H1 (cell line): ENCODE results near the gene MYOM1. TPM values are rescaled to one million over a fixed set of nuclear protein-coding genes. Genes with fewer than 3 reads are reported as not detected.
A peak's percentile ranks its signal among the peaks of the same experiment; 100 is the strongest.

Experiments used
- CTCF ChIA-PET: fragments of 300-600 bp; sonication (Branson Sonifier 250); formaldehyde crosslinking; loops from one replicate; lab custom pipeline; 2021; ENCODE audit not compliant: partially characterized antibody; lab: Charles Lee
- POLR2A ChIA-PET: fragments of 300-600 bp; sonication (Branson Sonifier 250); formaldehyde crosslinking; loops from one replicate; lab custom pipeline; 2021; ENCODE audit warnings: inconsistent platforms; ENCODE audit not compliant: partially characterized antibody; lab: Charles Lee
- DNase-seq, 2 experiments: peaks; one replicate each; pipeline versions ENCODE4 v3.0.0 to v3.0.0-alpha.2; 2010 to 2022; ENCODE audit warnings: low spot score in 2 of 2, low read depth in 1 of 2, mixed read lengths in 1 of 2
- FAIRE-seq: peaks from 2 replicates; lab custom pipeline; 2011; peaks lifted over from hg19 to GRCh38; lab: Jason Lieb, UNC
- H2AFZ ChIP-seq: 2 replicates; pipeline ENCODE4 v1.8.1; 2012; ENCODE audit warnings: low read length, inconsistent platforms
- H2AK5ac ChIP-seq: 2 replicates; pipeline ENCODE4 v1.6.1; 2013; ENCODE audit warnings: low read depth, low read length
- H2BK120ac ChIP-seq: replicated peaks from 2 replicates; pipeline ENCODE3; 2013; ENCODE audit warnings: low read depth, low read length, inconsistent platforms
- H2BK12ac ChIP-seq: 2 replicates; pipeline ENCODE4 v1.6.1; 2013; ENCODE audit warnings: low read depth, low read length
- H2BK15ac ChIP-seq: 2 replicates; pipeline ENCODE4 v1.6.1; 2013; ENCODE audit warnings: low read length
- H2BK20ac ChIP-seq: 2 replicates; pipeline ENCODE4 v1.6.1; 2013; ENCODE audit warnings: low read length
- H2BK5ac ChIP-seq: 2 replicates; pipeline ENCODE4 v1.6.1; 2013; ENCODE audit warnings: low read depth, low read length
- H3K14ac ChIP-seq: 2 replicates; pipeline ENCODE4 v1.6.1; 2013; ENCODE audit warnings: inconsistent platforms; ENCODE audit not compliant: insufficient read length
- H3K18ac ChIP-seq: 2 replicates; pipeline ENCODE4 v1.6.1; 2013; ENCODE audit warnings: low read length; ENCODE audit errors: extremely low read depth
- H3K23ac ChIP-seq: 2 replicates; pipeline ENCODE4 v1.6.1; 2013; ENCODE audit warnings: inconsistent platforms; ENCODE audit not compliant: insufficient read length
- H3K23me2 ChIP-seq: 2 replicates; pipeline ENCODE4 v1.6.1; 2013; ENCODE audit warnings: low read depth, low read length
- H3K27ac ChIP-seq: 2 replicates; pipeline ENCODE4 v1.6.1; 2011; ENCODE audit warnings: low read depth, low read length, inconsistent platforms
- H3K27me3 ChIP-seq, 4 experiments: replicated peaks in 1 of 4; 1 replicate in 1 of 4; 2 replicates in 3 of 4; pipeline versions ENCODE4 v1.6.1 to v1.8.1; 2011 to 2013; ENCODE audit warnings: low read length in 3 of 4, mild to moderate bottlenecking in 3 of 4, inconsistent platforms in 2 of 4, mixed read lengths in 2 of 4, moderate library complexity in 1 of 4; ENCODE audit not compliant: control insufficient read depth in 3 of 4, insufficient read depth in 3 of 4; ENCODE audit errors: extremely low read depth in 1 of 4
- H3K36me3 ChIP-seq, 4 experiments: 2 replicates each; pipeline versions ENCODE4 v1.6.1 to v1.8.1; 2011 to 2013; ENCODE audit warnings: mild to moderate bottlenecking in 4 of 4, low read length in 3 of 4, moderate library complexity in 2 of 4, control low read depth in 1 of 4, inconsistent platforms in 1 of 4; ENCODE audit not compliant: insufficient read depth in 4 of 4, control insufficient read depth in 2 of 4
- H3K4ac ChIP-seq: replicated peaks from 2 replicates; pipeline ENCODE3; 2013; ENCODE audit warnings: low read length, low read depth, mixed read lengths, inconsistent platforms; ENCODE audit not compliant: insufficient read length
- H3K4me1 ChIP-seq, 4 experiments: replicated peaks in 1 of 4; 1 replicate in 1 of 4; 2 replicates in 3 of 4; pipeline versions ENCODE4 v1.6.1 to v1.8.1; 2011 to 2013; ENCODE audit warnings: low read length in 3 of 4, inconsistent platforms in 2 of 4, mixed read lengths in 1 of 4; ENCODE audit not compliant: insufficient read depth in 4 of 4, control insufficient read depth in 3 of 4
- H3K4me2 ChIP-seq, 2 experiments: 2 replicates each; pipeline versions ENCODE4 v1.6.1 to v1.8.1; 2011 to 2013; ENCODE audit warnings: low read depth in 2 of 2, low read length in 2 of 2, control low read depth in 1 of 2, inconsistent platforms in 1 of 2, mild to moderate bottlenecking in 1 of 2; ENCODE audit not compliant: insufficient read depth in 1 of 2
- H3K4me3 ChIP-seq, 4 experiments: fragments of 200-600, 300-600 bp in 1 of 4; sonication (generic), shearing (Covaris generic), sonication (Bioruptor Twin) in 1 of 4; 2 replicates each; pipeline versions ENCODE4 v1.5.1 to v1.8.1; 2011 to 2016; ENCODE audit warnings: low read length in 4 of 4, low read depth in 3 of 4, control low read depth in 2 of 4, inconsistent platforms in 2 of 4, mild to moderate bottlenecking in 2 of 4, mixed read lengths in 1 of 4, moderate library complexity in 1 of 4; ENCODE audit not compliant: insufficient read depth in 2 of 4; ENCODE audit errors: extremely low read depth in 1 of 4
- H3K56ac ChIP-seq: replicated peaks from 2 replicates; pipeline ENCODE3; 2013; ENCODE audit warnings: low read depth, mild to moderate bottlenecking, mixed read lengths, low read length, inconsistent platforms; ENCODE audit not compliant: insufficient read length
- H3K79me1 ChIP-seq: 2 replicates; pipeline ENCODE4 v1.6.1; 2013; ENCODE audit warnings: low read depth, low read length, control low read depth
- H3K79me2 ChIP-seq, 2 experiments: 2 replicates each; pipeline versions ENCODE4 v1.6.1 to v1.8.1; 2012 to 2013; ENCODE audit warnings: low read length in 2 of 2, mild to moderate bottlenecking in 2 of 2, inconsistent platforms in 1 of 2; ENCODE audit not compliant: insufficient read depth in 2 of 2, control insufficient read depth in 1 of 2
- H3K9ac ChIP-seq, 4 experiments: replicated peaks in 1 of 4; 1 replicate in 1 of 4; 2 replicates in 3 of 4; pipeline versions ENCODE4 v1.6.1 to v1.8.1; 2011 to 2013; ENCODE audit warnings: low read depth in 3 of 4, low read length in 3 of 4, control low read depth in 2 of 4, mild to moderate bottlenecking in 2 of 4, moderate library complexity in 2 of 4, inconsistent platforms in 1 of 4; ENCODE audit errors: extremely low read depth in 1 of 4
- H3K9me3 ChIP-seq, 2 experiments: 2 replicates each; pipeline versions ENCODE4 v1.6.1 to v1.8.1; 2012 to 2013; ENCODE audit warnings: mild to moderate bottlenecking in 2 of 2, moderate library complexity in 2 of 2, control low read depth in 1 of 2, inconsistent platforms in 1 of 2, low read depth in 1 of 2, low read length in 1 of 2, mixed read lengths in 1 of 2; ENCODE audit not compliant: insufficient read depth in 2 of 2
- H4K20me1 ChIP-seq, 2 experiments: replicated peaks in 1 of 2; 2 replicates each; pipeline versions ENCODE3 to v1.8.1; 2011 to 2013; ENCODE audit warnings: inconsistent platforms in 2 of 2, low read length in 2 of 2, mild to moderate bottlenecking in 1 of 2; ENCODE audit not compliant: insufficient read depth in 2 of 2, control insufficient read depth in 1 of 2
- H4K5ac ChIP-seq: 2 replicates; pipeline ENCODE4 v1.6.1; 2013; ENCODE audit warnings: low read length, low read depth, mixed read lengths, inconsistent platforms; ENCODE audit not compliant: insufficient read length
- H4K8ac ChIP-seq: 2 replicates; pipeline ENCODE4 v1.8.0; 2013; ENCODE audit warnings: mild to moderate bottlenecking, moderate library complexity, low read length, inconsistent platforms; ENCODE audit not compliant: insufficient read depth; ENCODE audit errors: extremely low read depth
- H4K91ac ChIP-seq: replicated peaks from 2 replicates; pipeline ENCODE3; 2013; ENCODE audit warnings: low read length, mixed read lengths, inconsistent platforms; ENCODE audit not compliant: insufficient read length
- CHD1 ChIP-seq: IDR thresholded peaks from 2 replicates; pipeline ENCODE4 v1.6.1; 2012; ENCODE audit warnings: low read depth, low read length, improper control_type of control experiment
- EP300 ChIP-seq, 2 experiments: IDR thresholded peaks; 1 replicate in 1 of 2; 2 replicates in 1 of 2; pipeline ENCODE4 v1.6.1; 2011 to 2012; ENCODE audit warnings: low read depth in 2 of 2, low read length in 2 of 2, mild to moderate bottlenecking in 2 of 2, borderline replicate concordance in 1 of 2, inconsistent platforms in 1 of 2, moderate library complexity in 1 of 2
- FOSL1 ChIP-seq: IDR thresholded peaks from 2 replicates; pipeline ENCODE4 v1.6.1; 2011; ENCODE audit warnings: mild to moderate bottlenecking, low read depth, low read length, moderate library complexity; ENCODE audit not compliant: insufficient read depth
- HDAC6 ChIP-seq: IDR thresholded peaks from one replicate; pipeline ENCODE4 v1.7.1; 2012; ENCODE audit warnings: low read depth, mild to moderate bottlenecking, inconsistent platforms, low read length, moderate library complexity
- PHF8 ChIP-seq: fragments of 200-600 bp; sonication (generic); conservative IDR thresholded peaks from 2 replicates; pipeline ENCODE4 v1.7.1; 2012; ENCODE audit warnings: low read depth, mild to moderate bottlenecking, inconsistent platforms, low read length, moderate library complexity
- RXRA ChIP-seq: IDR thresholded peaks from 2 replicates; pipeline ENCODE4 v1.6.1; 2011; ENCODE audit warnings: low read depth, mild to moderate bottlenecking, low read length, moderate library complexity; ENCODE audit not compliant: insufficient read depth
- SIN3A ChIP-seq, 2 experiments: IDR thresholded peaks in 1 of 2; conservative IDR thresholded peaks in 1 of 2; 2 replicates each; pipeline ENCODE4 v1.6.1; 2011 to 2012; ENCODE audit warnings: low read length in 2 of 2, improper control_type of control experiment in 1 of 2, low read depth in 1 of 2, mild to moderate bottlenecking in 1 of 2
- TAF7 ChIP-seq: optimal IDR thresholded peaks from 2 replicates; pipeline ENCODE3; 2011; ENCODE audit warnings: low read depth, mild to moderate bottlenecking, inconsistent platforms, low read length, moderate library complexity, borderline replicate concordance
- TBP ChIP-seq: IDR thresholded peaks from 2 replicates; pipeline ENCODE4 v1.6.1; 2011; ENCODE audit warnings: low read depth, low read length, improper control_type of control experiment
- WGBS, 2 experiments: shearing (Covaris generic) in 1 of 2; methylation state at CpG; one replicate each; pipeline versions ENCODE4 v1.1.6 to v1.1.7; 2013 to 2015; ENCODE audit warnings: low lambda C conversion rate in 2 of 2, mixed read lengths in 2 of 2, inconsistent platforms in 1 of 2, low coverage in 1 of 2, missing lambda C conversion rate in 1 of 2; ENCODE audit not compliant: insufficient replicate concordance in 2 of 2, insufficient coverage in 1 of 2, insufficient read length in 1 of 2; ENCODE audit errors: extremely low coverage in 1 of 2, missing lambda C conversion rate in 1 of 2; 5-methylcytosine and 5-hydroxymethylcytosine counted together
- polyA plus RNA-seq, 7 experiments: library from polyadenylated mRNA; depleted of rRNA in 3 of 7; stranded (reverse) in 5 of 7; unstranded in 2 of 7; fragments of >200 nt in 5 of 7; fragments of 200-250 nt in 2 of 7; gene quantifications; 1 replicate in 5 of 7; 2 replicates in 1 of 7; 4 replicates in 1 of 7; pipeline versions ENCODE4 v1.2.1 to v1.2.3, GENCODE V29; 2011 to 2013; ENCODE audit warnings: missing spikeins in 2 of 7, mixed read lengths in 2 of 7
- total RNA-seq: library from RNA; stranded (reverse); fragmentation: NEBNext Ultra II Directional; extraction: Animal tissue kit (Norgen Biotek cat#: 25700); gene quantifications from 2 replicates; pipeline ENCODE4 v1.2.1, GENCODE V29; 2021
- TF ChIP-seq, protein P1 (sequence below), 3 experiments: IDR thresholded peaks; 1 replicate in 2 of 3; 2 replicates in 1 of 3; pipeline versions ENCODE4 v1.5.1 to v1.6.1; 2011; ENCODE audit warnings: low read length in 3 of 3, mild to moderate bottlenecking in 3 of 3, inconsistent platforms in 2 of 3, low read depth in 1 of 3, moderate library complexity in 1 of 3; ENCODE audit not compliant: insufficient read depth in 1 of 3; ENCODE audit errors: control extremely low read depth in 1 of 3

The MYOM1 gene
- total and polyA plus RNA-seq, 2 of the 8 experiments (the other 6 are each of a cell fraction or from before 2014, with no cell fraction given) = 0.06 to 0.32 TPM

DNA sequence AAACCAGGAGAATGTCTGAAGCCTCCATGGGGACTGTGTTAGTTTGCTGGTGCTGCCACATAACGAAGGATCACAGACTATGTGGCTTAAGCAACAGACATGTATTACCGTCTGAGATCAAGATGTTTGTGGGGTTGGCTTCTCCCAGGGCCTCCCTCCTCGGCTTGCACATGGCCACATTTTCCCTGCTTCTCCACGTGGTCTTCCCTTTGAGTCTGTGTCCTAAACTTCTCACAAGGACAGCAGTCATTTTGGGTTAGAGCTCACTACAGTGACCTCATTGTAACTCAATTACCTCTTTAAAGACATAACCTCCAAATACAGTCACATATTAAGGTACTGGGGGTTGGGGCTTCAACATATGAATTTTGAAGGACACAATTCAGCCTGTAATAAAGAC lies 162.2 kb downstream of the MYOM1 start:
- H2BK5ac ChIP-seq = no peak overlapping the region
- H3K4me2 ChIP-seq = no peak overlapping the region
- WGBS, 2 experiments = 88% methylated on average over 4 of the region's 4 CpGs; no CpG with 5 or more reads in 1 of the 2 experiments
- H3K36me3 ChIP-seq = no peaks in the 10 kb centered on the region
- ChIA-PET CTCF (interaction anchor here (0.9 to 1.9 kb wide), 3 partner anchors 19 to 110 kb away, joined by 3 to 5 read pairs (median 4); no protein-coding TSS in a partner anchor), POLR2A (no interaction called here)
- 0 out of 2 replicates have a peak overlapping the region, but pooled peaks have one; percentile 0 for H2BK12ac ChIP-seq
- no peak overlapping the region for H3K27ac ChIP-seq
- H3K4me3 ChIP-seq = no peak overlapping the region
- no peak for DNase-seq
- H3K9me3 ChIP-seq = 0 out of 4 replicates have a peak, but pooled peaks cover 0 to 4% of the 10 kb centered on the region in 2 experiments
- 0 out of 2 replicates have a peak overlapping the region, but pooled peaks have one; percentile 22 for H2BK20ac ChIP-seq
- H3K79me2 ChIP-seq = no peaks in the 10 kb centered on the region
- no peak overlapping the region for H3K4ac ChIP-seq
- H3K23ac ChIP-seq = no peak overlapping the region
- FAIRE-seq = no peak
- no peak overlapping the region for H4K5ac ChIP-seq
- H3K79me1 ChIP-seq = no peaks in the 10 kb centered on the region
- H3K23me2 ChIP-seq = no peaks in the 10 kb centered on the region
- H2AFZ ChIP-seq = no peak overlapping the region
- H2AK5ac ChIP-seq = no peak overlapping the region
- H2BK120ac ChIP-seq = no peak overlapping the region
- H4K20me1 ChIP-seq = no peaks in the 10 kb centered on the region
- H4K91ac ChIP-seq = no peak overlapping the region
- H3K4me1 ChIP-seq = no peaks in the 10 kb centered on the region
- no peak overlapping the region for H3K9ac ChIP-seq
- no peak overlapping the region for H3K18ac ChIP-seq
- no peak overlapping the region for H2BK15ac ChIP-seq
- no peak overlapping the region for H3K14ac ChIP-seq
- H3K27me3 ChIP-seq = no peaks in the 10 kb centered on the region
- H3K56ac ChIP-seq = no peak overlapping the region
- H4K8ac ChIP-seq = no peak overlapping the region
- TF ChIP-seq, protein P1, sequence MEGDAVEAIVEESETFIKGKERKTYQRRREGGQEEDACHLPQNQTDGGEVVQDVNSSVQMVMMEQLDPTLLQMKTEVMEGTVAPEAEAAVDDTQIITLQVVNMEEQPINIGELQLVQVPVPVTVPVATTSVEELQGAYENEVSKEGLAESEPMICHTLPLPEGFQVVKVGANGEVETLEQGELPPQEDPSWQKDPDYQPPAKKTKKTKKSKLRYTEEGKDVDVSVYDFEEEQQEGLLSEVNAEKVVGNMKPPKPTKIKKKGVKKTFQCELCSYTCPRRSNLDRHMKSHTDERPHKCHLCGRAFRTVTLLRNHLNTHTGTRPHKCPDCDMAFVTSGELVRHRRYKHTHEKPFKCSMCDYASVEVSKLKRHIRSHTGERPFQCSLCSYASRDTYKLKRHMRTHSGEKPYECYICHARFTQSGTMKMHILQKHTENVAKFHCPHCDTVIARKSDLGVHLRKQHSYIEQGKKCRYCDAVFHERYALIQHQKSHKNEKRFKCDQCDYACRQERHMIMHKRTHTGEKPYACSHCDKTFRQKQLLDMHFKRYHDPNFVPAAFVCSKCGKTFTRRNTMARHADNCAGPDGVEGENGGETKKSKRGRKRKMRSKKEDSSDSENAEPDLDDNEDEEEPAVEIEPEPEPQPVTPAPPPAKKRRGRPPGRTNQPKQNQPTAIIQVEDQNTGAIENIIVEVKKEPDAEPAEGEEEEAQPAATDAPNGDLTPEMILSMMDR (IDR thresholded peaks at IDR 0.05; ENCODE audit: control extremely low read depth in 1 of 3, insufficient read depth in 1 of 3, low read depth in 1 of 3, low read length in 3 of 3) = no peak
- TF ChIP-seq FOSL1 (no peak), SIN3A (conservative IDR thresholded peaks at IDR 0.05 in 1 of 2, IDR thresholded peaks at IDR 0.05 in 1 of 2; ENCODE audit: low read depth in 1 of 2, low read length in 2 of 2) (no peak), RXRA (no peak), TBP (no peak), TAF7 (no peak), HDAC6 (no peak), CHD1 (no peak), EP300 (IDR thresholded peaks at IDR 0.05; ENCODE audit: borderline replicate concordance in 1 of 2, low read depth in 2 of 2, low read length in 2 of 2) (no peak), PHF8 (no peak)
